Fibroblast of villous mesenchyme (primary cell): ENCODE data around the gene MOGAT2. TPM values are rescaled to one million over a fixed set of nuclear protein-coding genes. Genes with fewer than 3 reads are reported as not detected.

Experiments
- DNase-seq: peaks from one replicate; pipeline ENCODE4 v3.0.0-alpha.2; 2010; ENCODE audit warnings: low read depth
- H3K4me3 ChIP-seq: 2 replicates; pipeline ENCODE4 v1.5.1; 2011; ENCODE audit warnings: low read depth, mild to moderate bottlenecking, low read length
- CTCF ChIP-seq: IDR thresholded peaks from 2 replicates; pipeline ENCODE4 v1.5.1; 2012; ENCODE audit warnings: low read depth, mild to moderate bottlenecking, low read length; ENCODE audit not compliant: insufficient read depth
- total RNA-seq: library from RNA; depleted of rRNA; stranded (reverse); fragments of >200 nt; gene quantifications from 2 replicates; pipeline ENCODE4 v1.2.3, GENCODE V29; 2012

MOGAT2 gene
- total RNA-seq, 1 donor = not detected

DNA sequence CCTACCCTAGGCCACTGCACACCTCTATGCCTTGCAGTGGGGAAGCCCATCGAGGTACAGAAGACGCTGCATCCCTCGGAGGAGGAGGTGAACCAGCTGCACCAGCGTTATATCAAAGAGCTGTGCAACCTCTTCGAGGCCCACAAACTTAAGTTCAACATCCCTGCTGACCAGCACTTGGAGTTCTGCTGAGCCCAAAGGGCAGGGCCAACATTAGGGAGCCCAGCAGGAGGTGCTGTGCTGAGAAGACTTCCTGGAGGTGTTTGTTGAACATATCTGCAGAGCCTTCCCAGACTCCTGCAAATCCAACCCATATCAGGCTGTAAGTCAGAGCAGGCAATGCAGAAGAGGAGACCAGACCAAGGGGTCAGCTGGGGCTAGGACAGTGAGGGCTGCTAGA lies 13.5 kb downstream of the MOGAT2 start:
- no peak for DNase-seq

DNA sequence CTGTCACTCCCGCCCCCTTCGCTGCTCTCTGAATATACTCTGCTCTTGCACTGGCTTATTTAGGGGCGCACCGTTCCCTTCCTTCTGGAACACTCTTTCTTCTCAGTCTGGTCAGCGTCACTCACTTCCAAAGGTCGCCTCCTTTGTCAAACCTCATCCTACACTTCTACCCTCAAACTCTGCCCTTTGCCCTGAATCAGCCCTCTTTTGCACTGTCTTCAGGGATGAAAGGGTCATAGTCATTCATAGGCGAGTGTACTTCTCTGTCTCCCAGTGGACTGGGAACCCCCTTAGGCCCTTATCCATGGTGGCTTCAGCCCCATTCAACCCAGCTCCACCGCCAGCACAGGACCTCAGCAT lies 15.4 kb downstream of the MOGAT2 start:
- no peak overlapping the region for H3K4me3 ChIP-seq
- no peak for TF ChIP-seq CTCF
- no peak for DNase-seq

More for the DNA sequence above, 13.5 kb downstream of the MOGAT2 start:
- TF ChIP-seq CTCF = no peak
- H3K4me3 ChIP-seq = no peak overlapping the region

GRCh38 chr11:75733431-75734107 lies 15.9 kb downstream of the MOGAT2 start:
- DNase-seq = no peak
- H3K4me3 ChIP-seq = no peak overlapping the region
- TF ChIP-seq CTCF = no peak

DNA sequence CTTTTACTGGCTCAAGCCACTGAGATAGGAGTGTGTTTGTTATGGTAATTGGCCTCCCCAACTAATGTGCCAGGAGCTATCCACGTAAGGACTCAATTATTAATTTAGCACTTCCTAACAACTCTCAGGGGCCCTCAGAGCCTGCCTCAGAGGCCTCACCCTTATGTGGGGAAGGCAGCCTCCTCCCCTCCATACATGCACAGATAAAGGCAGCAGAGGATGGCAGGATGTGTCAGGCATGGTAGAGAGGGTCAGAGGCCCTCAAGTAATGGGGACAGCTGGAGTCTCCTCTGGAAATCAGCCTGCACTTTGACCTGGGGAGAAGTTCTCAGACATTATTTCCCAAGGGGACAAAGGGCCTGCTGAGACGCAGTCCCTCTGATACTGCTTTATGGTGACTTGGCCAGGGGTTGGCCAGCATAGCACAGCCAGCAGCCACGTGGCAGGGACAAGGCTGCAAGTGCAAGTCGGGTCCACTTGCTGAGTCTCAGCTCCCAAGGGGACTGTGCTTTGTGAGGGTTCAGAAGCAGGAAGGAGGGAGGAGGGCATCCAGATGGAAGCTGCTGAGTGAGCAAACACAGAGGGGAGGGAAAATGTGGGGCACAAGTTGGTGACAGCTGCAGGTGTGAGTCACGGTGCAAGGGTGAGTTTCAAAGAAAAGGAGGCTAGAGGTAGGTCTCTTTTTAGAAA lies 17.0 kb downstream of the MOGAT2 start:
- H3K4me3 ChIP-seq = no peak overlapping the region
- TF ChIP-seq CTCF = no peak
- no peak for DNase-seq

DNA sequence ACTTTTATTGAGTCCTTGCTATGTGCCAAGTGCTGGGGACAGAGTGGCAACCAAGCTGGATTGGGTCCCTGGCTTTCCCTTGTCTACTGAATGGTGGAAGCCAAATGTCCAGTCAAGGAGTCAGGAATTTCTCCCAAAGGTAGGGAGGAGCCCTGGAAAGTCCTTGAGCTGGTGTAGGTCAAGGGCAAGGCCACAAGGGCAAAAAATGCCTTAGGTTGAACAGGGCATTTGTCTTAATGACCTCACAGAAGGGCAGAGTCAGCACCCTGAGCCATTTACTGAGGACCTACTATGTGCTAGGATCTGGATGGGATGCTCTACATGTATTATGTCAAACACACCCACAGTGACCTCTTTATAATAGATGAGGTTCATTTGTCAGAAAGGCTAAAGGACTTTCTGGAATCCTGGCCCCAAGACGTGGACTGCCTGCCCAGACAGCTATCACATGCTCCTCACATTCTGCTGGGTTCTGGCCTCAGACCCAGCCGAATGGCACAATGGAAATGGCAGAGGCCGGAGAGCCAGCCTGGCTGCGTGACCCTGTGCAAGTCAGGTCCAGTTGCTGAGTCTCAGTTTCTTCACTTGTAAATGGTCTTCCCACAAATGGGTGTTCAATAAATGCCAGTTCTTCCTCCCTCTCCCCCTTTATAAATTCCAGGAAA lies 17.7 kb downstream of the MOGAT2 start:
- no peak for TF ChIP-seq CTCF
- no peak overlapping the region for H3K4me3 ChIP-seq
- no peak for DNase-seq

- no peak for DNase-seq
- H3K4me3 ChIP-seq = no peak overlapping the region
- TF ChIP-seq CTCF = no peak
Measured at GRCh38 chr11:75737314-75737713, 19.7 kb downstream of the MOGAT2 start.
